ENCODE data around the gene FAM76A. TPM values are rescaled to one million over a fixed set of nuclear protein-coding genes. Genes with fewer than 3 reads are reported as not detected.
"Not testable (repeated sequence)": the region's sequence is repeated elsewhere in the genome, so short reads cannot be mapped to it uniquely, and the experiment has no call there.

The FAM76A gene
- total RNA-seq, 1 donor from 2014 or later: 3.4 TPM

DNA sequence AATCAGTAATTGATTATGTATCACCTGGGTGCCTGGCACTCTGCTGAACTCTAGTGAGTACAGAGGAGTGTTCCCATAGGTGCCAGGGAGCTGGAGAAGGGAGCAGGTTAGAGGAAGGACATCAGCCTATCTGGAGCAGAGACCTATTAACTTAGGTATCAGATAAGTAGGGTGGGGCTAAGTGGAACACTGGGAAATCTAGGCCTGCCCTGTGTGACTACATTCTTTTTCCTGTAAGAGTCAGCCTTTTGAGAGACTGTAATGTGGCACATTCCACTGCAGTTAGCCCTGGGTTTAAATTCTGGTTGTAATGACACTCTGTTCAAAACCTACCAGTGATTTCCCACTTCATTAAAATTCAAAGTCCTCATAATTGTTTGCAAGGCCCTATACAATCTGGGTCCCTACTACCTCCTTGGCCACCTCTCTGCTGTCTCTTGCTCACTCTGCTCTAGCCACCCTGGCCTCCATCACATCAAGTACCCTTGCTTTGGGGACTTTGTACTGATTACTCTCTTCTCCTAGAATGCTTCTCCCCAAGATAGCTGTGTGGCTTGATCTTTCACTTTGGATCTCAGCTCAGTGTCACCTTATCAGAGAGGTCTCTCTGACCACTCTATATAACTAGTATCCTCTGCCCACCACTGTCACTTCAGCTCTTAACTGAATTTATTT lies 60.2 kb downstream of the FAM76A start:
- intact Hi-C loops (cut with DNase I): no loop called here

DNA sequence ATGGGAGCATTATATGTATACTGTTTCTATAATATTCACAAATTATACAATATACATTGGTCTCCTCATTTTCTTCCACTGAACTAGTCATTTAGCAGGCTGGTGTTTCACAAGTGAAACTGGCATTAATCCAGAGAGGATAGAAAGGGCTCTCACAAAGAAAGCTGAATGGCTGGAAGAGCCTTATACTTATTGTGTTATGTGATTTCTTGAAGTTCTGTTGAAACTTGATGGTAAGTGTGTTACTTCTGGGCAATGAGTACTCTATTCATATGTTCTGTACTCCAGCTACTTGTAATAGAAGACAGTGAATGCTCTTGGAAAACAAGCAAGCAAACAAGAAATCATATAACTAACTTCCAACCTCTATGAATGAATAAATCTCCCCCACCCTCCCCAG lies 62.1 kb downstream of the FAM76A start:
- H3K4me1 ChIP-seq: peaks cover 0 to 12% of the 10 kb centered on the region in 2 donors
- intact Hi-C loops (cut with DNase I): no loop called here

More for the DNA sequence above, 60.2 kb downstream of the FAM76A start:
- Histone ChIP-seq H3K27ac (peak overlapping the region in 1 of 2 donors; percentile 25), H3K4me3 (no peak overlapping the region), H3K9me3 (no peaks in the 10 kb centered on the region), H3K36me3 (peaks cover 13 to 16% of the 10 kb centered on the region in 2 donors), H3K27me3 (no peaks in the 10 kb centered on the region), H3K4me1 (peaks cover 0 to 12% of the 10 kb centered on the region in 2 donors)
- no peak for TF ChIP-seq CTCF (IDR thresholded peaks at IDR 0.05)
- no peak for DNase-seq (ENCODE audit: low spot score in 2 of 2)

DNA sequence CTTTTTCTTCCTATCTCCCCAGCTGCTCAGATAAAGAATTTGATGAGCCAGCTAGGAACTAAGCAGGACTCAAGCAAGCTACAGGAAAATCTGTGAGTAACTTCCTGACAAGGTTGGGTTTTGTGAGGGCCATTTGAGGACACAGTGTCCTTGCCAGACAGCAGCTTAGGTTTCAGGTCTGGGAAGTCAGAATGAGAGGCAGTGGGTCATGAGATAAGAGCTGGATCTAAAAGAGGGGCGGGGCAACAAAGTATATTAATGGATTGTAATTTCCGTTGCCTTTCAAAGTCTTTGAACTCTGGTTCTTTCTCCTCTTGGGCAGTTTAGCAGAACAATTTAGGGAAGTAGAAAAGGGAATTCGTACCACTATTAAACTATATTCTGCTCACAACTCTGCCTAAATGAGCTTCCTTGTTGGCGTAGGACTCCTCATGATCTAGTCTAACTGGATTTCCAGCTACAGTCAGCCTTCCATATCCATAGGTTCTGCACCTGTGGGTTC lies 63.8 kb downstream of the FAM76A start:
- no peak for TF ChIP-seq CTCF (IDR thresholded peaks at IDR 0.05)
- DNase-seq (ENCODE audit: low spot score in 2 of 2): no peak
- Histone ChIP-seq H3K27ac (peak overlapping the region; percentile 24 to 53), H3K36me3 (peaks cover 28 to 48% of the 10 kb centered on the region in 2 donors), H3K27me3 (no peaks in the 10 kb centered on the region), H3K4me1 (peaks cover 0 to 12% of the 10 kb centered on the region in 2 donors), H3K9me3 (no peaks in the 10 kb centered on the region), H3K4me3 (no peak overlapping the region)
- intact Hi-C loops (cut with DNase I): no loop called here

More for the DNA sequence above, 62.1 kb downstream of the FAM76A start:
- Histone ChIP-seq H3K27ac (no peak overlapping the region), H3K27me3 (no peaks in the 10 kb centered on the region), H3K9me3 (no peaks in the 10 kb centered on the region), H3K4me3 (no peak overlapping the region), H3K36me3 (peaks cover 13 to 31% of the 10 kb centered on the region in 2 donors)
- DNase-seq (ENCODE audit: low spot score in 2 of 2): no peak
- no peak for TF ChIP-seq CTCF (IDR thresholded peaks at IDR 0.05)

GRCh38 chr1:27790270-27790669 lies 64.5 kb downstream of the FAM76A start:
- H3K9me3 ChIP-seq; intact Hi-C loops (cut with DNase I); H3K27me3 ChIP-seq; H3K4me3 ChIP-seq; H3K4me1 ChIP-seq; DNase-seq (ENCODE audit: low spot score in 2 of 2): not testable (repeated sequence)
- Histone ChIP-seq H3K36me3 (peaks cover 35 to 55% of the 10 kb centered on the region in 2 donors), H3K27ac (peak overlapping the region; percentile 24 to 53)

DNA sequence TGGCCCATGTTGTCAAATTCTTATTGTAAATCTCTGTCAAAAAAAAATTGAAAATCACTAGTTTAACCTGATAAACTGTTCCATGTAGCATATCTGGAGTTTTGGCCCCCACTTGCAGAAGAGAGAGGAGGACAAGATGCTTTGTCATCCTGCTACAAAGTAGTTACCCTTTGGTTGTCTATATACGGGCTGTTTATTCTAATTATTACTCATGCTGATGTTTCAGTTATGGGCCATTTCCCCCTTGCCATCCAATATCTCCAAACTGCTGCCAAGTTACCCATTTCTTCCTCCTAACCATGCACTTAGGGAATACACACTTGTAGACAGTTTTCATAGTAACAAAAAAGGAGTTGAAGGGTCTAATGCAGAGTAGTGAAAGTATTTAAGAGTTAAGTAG lies 69.8 kb downstream of the FAM76A start:
- peaks cover 68 to 84% of the 10 kb centered on the region in 2 donors for H3K36me3 ChIP-seq
- no peak overlapping the region for H3K4me3 ChIP-seq
- TF ChIP-seq CTCF (IDR thresholded peaks at IDR 0.05): no peak
- H3K4me1 ChIP-seq: no peaks in the 10 kb centered on the region
- intact Hi-C loops (cut with DNase I): no loop called here
- H3K9me3 ChIP-seq: no peaks in the 10 kb centered on the region
- no peak for DNase-seq (ENCODE audit: low spot score in 2 of 2)
- H3K27me3 ChIP-seq: no peaks in the 10 kb centered on the region
- no peak overlapping the region for H3K27ac ChIP-seq

DNA sequence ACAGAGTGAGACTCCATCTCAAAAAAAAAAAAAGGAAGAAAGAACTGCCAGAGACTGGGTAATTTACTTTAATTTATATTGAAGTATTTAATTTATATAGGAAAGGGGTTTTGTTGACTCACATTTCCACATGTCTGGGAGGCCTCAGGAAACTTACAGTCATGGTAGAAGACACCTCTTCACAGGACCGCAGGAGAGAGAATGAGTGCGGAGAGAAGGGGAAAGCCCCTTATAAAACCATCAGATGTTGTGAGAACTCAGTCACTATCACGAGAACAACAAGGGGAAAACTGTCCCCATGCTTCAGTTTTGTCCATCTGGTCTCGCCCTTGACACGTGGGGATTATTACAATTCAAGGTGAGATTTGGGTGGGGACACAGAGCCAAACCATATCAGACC lies 79.0 kb downstream of the FAM76A start:
- H3K4me1 ChIP-seq: no peaks in the 10 kb centered on the region
- H3K27ac ChIP-seq: no peak overlapping the region
- no peaks in the 10 kb centered on the region for H3K9me3 ChIP-seq
- TF ChIP-seq CTCF (IDR thresholded peaks at IDR 0.05): no peak
- H3K27me3 ChIP-seq: no peaks in the 10 kb centered on the region
- no peak for DNase-seq (ENCODE audit: low spot score in 2 of 2)
- peaks cover 52 to 59% of the 10 kb centered on the region in 2 donors for H3K36me3 ChIP-seq
- no peak overlapping the region for H3K4me3 ChIP-seq
- intact Hi-C loops (cut with DNase I): no loop called here
